Measurements from ENCODE around the gene PGA3. TPM values are rescaled to one million over a fixed set of nuclear protein-coding genes. Genes with fewer than 3 reads are reported as not detected.
"Not testable (repeated sequence)": the region's sequence is repeated elsewhere in the genome, so short reads cannot be mapped to it uniquely, and the experiment has no call there.

PGA3 gene
- total and polyA plus RNA-seq, 7 donors = 0.29 to 1.1 (median 0.97) TPM; not detected in 3

DNA sequence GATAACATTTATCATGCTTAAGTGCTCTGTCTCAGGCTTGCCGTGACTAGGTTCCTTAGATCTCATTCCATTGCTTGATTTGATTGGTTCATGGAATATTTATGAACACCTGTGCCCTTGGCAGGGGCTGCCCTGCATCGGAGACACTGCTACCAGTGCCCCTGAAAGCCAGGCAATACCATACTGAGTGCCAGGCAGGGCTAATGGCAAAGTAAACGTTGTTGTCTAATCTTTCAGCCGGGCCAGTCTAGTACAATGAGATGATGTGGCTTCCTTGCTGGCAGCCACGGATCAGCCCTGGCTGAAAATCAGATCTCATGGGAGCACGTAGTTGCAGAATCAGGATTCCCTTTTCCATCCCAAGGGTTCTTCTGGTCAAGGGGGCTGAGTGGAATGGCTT lies 5.0 kb upstream of the PGA3 start:
- intact Hi-C loops (cut with DNase I) = loop anchor here in 1 of 2 donors (10.0 kb wide), 1 partner anchor 56 kb away; no protein-coding TSS in a partner anchor

DNA sequence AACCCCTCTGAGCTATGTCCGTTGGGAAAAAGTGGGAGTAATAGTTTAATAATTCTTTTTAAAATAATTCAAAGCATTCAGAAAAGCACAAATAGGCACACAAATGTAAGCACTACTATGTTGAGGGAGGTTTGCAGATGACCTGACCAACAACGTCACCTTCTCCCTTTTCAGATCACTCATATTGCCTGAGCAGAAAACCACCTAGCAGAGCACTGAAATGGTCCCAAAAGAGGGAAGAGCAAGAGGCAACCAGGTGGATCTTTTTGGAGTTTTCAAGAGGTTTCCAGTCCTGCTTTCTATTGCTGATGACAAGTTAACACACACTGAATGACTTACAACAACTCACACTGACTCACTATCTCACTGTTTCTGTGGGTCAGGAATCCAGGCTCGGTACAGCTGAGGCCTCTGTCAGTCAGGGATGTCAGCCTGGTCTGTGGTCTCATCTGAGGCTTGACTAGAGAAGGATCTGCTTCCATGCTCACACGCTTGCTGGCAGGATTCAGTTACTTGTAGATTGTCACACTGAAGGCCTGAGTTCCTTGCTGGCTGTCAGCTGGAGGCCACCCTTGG lies 4.3 kb upstream of the PGA3 start:
- ATAC-seq (no peak), DNase-seq (no peak)
- TF ChIP-seq, protein P1, sequence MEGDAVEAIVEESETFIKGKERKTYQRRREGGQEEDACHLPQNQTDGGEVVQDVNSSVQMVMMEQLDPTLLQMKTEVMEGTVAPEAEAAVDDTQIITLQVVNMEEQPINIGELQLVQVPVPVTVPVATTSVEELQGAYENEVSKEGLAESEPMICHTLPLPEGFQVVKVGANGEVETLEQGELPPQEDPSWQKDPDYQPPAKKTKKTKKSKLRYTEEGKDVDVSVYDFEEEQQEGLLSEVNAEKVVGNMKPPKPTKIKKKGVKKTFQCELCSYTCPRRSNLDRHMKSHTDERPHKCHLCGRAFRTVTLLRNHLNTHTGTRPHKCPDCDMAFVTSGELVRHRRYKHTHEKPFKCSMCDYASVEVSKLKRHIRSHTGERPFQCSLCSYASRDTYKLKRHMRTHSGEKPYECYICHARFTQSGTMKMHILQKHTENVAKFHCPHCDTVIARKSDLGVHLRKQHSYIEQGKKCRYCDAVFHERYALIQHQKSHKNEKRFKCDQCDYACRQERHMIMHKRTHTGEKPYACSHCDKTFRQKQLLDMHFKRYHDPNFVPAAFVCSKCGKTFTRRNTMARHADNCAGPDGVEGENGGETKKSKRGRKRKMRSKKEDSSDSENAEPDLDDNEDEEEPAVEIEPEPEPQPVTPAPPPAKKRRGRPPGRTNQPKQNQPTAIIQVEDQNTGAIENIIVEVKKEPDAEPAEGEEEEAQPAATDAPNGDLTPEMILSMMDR (IDR thresholded peaks at IDR 0.05) = no peak
- H3K36me3 ChIP-seq (ENCODE audit: insufficient read depth in 1 of 2, low read depth in 1 of 2) = no peaks in the 10 kb centered on the region
- 85 to 89% (median 88%) methylated on average over 4 of the region's 4 CpGs for WGBS, 3 donors
- no peak overlapping the region for H3K4me3 ChIP-seq
- no peaks in the 10 kb centered on the region for H3K4me1 ChIP-seq
- H3K27me3 ChIP-seq (ENCODE audit: insufficient read depth in 3 of 3, low read length in 2 of 3) = peaks cover 0 to 22% (median 0%) of the 10 kb centered on the region in 3 donors
- intact Hi-C loops (cut with DNase I) = loop anchor here in 1 of 2 donors (10.0 kb wide), 1 partner anchor 56 kb away; no protein-coding TSS in a partner anchor
- H3K9me3 ChIP-seq = no peaks in the 10 kb centered on the region
- no peak overlapping the region for H3K27ac ChIP-seq

More for the DNA sequence above, 5.0 kb upstream of the PGA3 start:
- no peak for DNase-seq
- 39 to 48% (median 40%) methylated on average over 6 of the region's 6 CpGs for WGBS, 3 donors
- ATAC-seq = no peak
- H3K4me3 ChIP-seq = no peak overlapping the region
- TF ChIP-seq, protein P1 (IDR thresholded peaks at IDR 0.05) = no peak
- peaks cover 0 to 22% (median 0%) of the 10 kb centered on the region in 3 donors for H3K27me3 ChIP-seq (ENCODE audit: insufficient read depth in 3 of 3, low read length in 2 of 3)
- no peaks in the 10 kb centered on the region for H3K9me3 ChIP-seq
- H3K27ac ChIP-seq = no peak overlapping the region
- H3K4me1 ChIP-seq = no peaks in the 10 kb centered on the region
- H3K36me3 ChIP-seq (ENCODE audit: insufficient read depth in 1 of 2, low read depth in 1 of 2) = no peaks in the 10 kb centered on the region

DNA sequence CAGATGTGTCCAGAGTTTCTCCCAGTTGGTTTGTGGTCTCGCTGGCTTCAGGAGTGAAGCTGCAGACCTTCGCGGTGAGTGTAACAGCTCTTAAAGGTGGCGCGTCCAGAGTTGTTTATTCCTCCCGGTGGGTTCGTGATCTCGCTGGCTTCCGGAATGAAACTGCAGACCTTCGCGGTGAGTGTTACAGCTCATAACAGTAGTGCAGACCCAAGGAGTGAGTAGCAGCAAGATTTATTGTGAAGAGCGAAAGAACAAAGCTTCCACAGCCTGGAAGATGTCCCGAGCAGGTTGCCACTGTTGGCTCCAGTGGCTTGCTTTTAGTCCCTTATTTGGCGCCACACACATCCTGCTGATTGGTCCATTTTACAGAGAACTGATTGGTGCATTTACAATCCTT lies 1.8 kb upstream of the PGA3 start:
- no peak for ATAC-seq
- intact Hi-C loops (cut with DNase I) = no loop called here
- WGBS, 3 donors = 72 to 77% (median 76%) methylated on average over 14 of the region's 14 CpGs

DNA sequence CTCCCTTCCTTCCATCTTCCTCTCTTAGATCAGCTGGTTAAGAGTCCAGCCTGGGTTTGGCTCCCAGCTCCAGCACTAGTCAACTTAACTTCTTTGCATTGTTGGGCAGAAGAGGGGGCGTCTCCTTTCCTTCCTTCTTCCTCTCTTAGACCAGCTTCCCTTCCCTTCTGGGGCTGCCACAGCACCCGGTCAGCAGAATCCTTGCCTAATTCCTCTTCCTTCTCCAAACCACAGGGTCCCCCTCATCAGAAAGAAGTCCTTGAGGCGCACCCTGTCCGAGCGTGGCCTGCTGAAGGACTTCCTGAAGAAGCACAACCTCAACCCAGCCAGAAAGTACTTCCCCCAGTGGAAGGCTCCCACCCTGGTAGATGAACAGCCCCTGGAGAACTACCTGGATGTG lies 558 bp downstream of the PGA3 start:
- ATAC-seq = not testable (repeated sequence)

More for the DNA sequence above, 1.8 kb upstream of the PGA3 start:
- TF ChIP-seq, protein P1 (IDR thresholded peaks at IDR 0.05) = no peak
- H3K27ac ChIP-seq = no peak overlapping the region
- no peaks in the 10 kb centered on the region for H3K9me3 ChIP-seq
- no peaks in the 10 kb centered on the region for H3K36me3 ChIP-seq (ENCODE audit: insufficient read depth in 1 of 2, low read depth in 1 of 2)
- H3K4me3 ChIP-seq = no peak overlapping the region
- no peaks in the 10 kb centered on the region for H3K4me1 ChIP-seq
- DNase-seq = no peak
- peaks cover 0 to 12% (median 0%) of the 10 kb centered on the region in 3 donors for H3K27me3 ChIP-seq (ENCODE audit: insufficient read depth in 3 of 3, low read length in 2 of 3)

DNA sequence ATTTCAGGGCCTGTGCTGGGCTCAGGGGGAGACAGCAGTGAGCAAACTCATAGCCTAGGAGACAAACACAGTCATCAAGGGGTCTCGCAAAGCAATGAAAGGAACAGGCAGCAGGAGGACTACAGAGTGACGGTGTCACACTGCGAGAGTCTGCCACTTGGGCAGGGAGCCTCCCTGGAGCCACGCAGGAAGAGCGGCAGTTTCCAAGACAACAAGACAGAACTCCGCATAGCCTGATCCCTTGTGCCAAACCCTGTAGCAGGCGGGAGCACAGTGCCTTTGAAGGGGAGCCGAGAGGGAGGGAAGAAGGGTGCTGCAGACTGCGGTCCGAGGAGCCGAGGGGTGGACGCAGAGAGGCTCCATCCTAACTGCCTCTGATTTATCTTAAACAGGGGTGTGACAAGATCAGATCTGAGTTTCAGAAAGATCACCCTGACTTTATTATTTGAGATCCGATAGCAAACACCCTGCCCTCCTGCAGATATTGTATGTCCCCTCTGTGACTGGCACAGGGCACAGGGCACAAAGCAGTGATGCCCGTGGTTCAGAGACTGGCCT lies 1.3 kb downstream of the PGA3 start:
- 61 to 62% (median 61%) methylated on average over 14 of the region's 14 CpGs for WGBS, 3 donors
- peak in 1 of 4 donors; percentile 14 for ATAC-seq
- H3K36me3 ChIP-seq (ENCODE audit: insufficient read depth in 1 of 2, low read depth in 1 of 2); H3K27me3 ChIP-seq (ENCODE audit: insufficient read depth in 3 of 3, low read length in 2 of 3); H3K4me1 ChIP-seq; DNase-seq; H3K4me3 ChIP-seq; H3K27ac ChIP-seq; H3K9me3 ChIP-seq; intact Hi-C loops (cut with DNase I): not testable (repeated sequence)

More for the DNA sequence above, 558 bp downstream of the PGA3 start:
- 82% methylated on average over 2 of the region's 5 CpGs; no CpG with 5 or more reads in 2 of the 3 donors for WGBS, 3 donors
- DNase-seq; H3K4me3 ChIP-seq; H3K36me3 ChIP-seq (ENCODE audit: insufficient read depth in 1 of 2, low read depth in 1 of 2); H3K9me3 ChIP-seq; H3K27me3 ChIP-seq (ENCODE audit: insufficient read depth in 3 of 3, low read length in 2 of 3); H3K27ac ChIP-seq; intact Hi-C loops (cut with DNase I); H3K4me1 ChIP-seq: not testable (repeated sequence)

DNA sequence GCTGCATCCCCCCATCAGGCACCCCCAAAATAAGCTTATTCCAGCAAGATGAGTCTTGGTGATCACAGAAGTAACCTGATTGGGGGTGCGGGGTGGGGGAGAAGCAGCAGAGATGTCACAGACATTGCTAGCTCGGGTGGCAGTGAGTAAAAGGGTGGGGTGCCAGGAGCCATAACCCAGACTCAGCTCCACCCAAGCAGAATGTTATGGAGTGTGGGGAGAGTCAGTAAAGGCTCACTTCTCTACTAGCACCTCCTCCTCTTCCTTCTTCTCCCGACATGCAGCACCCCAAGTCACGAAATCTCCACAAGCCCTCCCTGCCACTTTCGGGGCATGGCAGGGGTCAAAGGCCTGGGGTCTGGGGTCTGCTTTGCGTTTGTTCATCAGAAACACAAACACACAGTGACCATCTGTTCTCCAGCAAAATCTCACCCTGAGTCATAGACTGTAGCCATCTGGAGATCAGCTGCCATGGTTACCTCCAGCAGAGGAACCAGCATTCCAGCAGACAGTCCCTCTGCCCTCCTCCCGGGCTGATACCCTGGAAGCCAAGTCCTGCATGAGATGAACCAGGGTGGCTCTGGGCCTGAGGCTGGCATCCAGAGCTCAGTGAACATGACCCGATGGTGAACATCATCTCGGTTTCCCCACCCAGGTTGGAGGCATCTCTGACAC lies 4.5 kb downstream of the PGA3 start:
- H3K27me3 ChIP-seq (ENCODE audit: insufficient read depth in 3 of 3, low read length in 2 of 3); DNase-seq; ATAC-seq; intact Hi-C loops (cut with DNase I); H3K27ac ChIP-seq; H3K36me3 ChIP-seq (ENCODE audit: insufficient read depth in 1 of 2, low read depth in 1 of 2); H3K4me3 ChIP-seq; H3K4me1 ChIP-seq; H3K9me3 ChIP-seq: not testable (repeated sequence)
- no CpG with 5 or more reads among the region's 9 CpGs for WGBS, 3 donors

DNA sequence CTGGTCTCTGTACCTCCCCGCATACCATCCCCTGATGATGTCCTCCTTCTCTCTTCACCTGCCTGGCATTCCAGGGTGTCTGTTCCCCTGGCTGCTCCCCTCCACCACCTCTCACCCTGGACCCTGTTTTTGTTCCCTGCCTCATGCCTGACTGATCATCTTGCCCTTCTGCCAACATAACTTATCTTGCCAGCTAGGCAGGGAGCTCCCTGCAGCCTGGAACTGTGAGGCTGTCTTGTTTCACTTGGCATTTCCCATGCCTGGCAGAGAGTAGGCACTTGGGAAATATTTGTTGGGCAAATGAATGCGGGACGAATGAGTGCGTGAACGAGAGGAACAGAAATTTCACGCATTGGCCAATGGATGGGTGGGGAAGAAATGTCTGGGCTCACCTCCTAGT lies 7.3 kb downstream of the PGA3 start:
- H3K4me1 ChIP-seq; intact Hi-C loops (cut with DNase I); H3K27me3 ChIP-seq (ENCODE audit: insufficient read depth in 3 of 3, low read length in 2 of 3); DNase-seq; H3K27ac ChIP-seq; H3K4me3 ChIP-seq; H3K36me3 ChIP-seq (ENCODE audit: insufficient read depth in 1 of 2, low read depth in 1 of 2); ATAC-seq; H3K9me3 ChIP-seq: not testable (repeated sequence)
- WGBS, 3 donors = no CpG with 5 or more reads among the region's 6 CpGs

DNA sequence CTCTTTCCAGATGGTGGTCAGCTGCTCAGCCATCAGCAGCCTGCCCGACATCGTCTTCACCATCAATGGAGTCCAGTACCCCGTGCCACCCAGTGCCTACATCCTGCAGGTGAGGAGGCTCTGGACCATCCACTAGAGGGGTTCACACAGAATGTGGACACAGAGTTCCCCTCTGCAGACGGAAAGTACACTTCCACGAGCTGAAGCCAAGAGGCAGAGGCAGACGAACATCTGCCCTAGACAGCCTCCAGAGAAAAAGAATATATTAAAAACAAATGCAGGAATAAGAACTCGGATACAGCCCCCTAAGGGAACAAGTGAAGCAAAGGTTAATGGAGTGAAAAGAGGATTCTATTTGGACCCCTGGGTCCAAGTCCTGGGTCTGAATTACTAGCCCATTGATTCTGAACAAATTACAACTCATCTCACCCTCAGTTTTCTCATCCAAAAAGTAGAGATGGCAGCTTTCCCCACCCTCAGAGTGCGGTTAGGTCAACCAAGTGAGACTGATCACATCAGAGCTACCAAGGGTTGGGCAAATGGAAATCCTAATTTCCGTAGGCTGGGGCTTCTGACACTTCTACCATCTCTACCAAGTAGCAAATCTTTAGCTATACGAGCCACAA lies 8.1 kb downstream of the PGA3 start:
- H3K27ac ChIP-seq; H3K4me3 ChIP-seq; H3K4me1 ChIP-seq; DNase-seq; H3K36me3 ChIP-seq (ENCODE audit: insufficient read depth in 1 of 2, low read depth in 1 of 2); intact Hi-C loops (cut with DNase I); H3K9me3 ChIP-seq; H3K27me3 ChIP-seq (ENCODE audit: insufficient read depth in 3 of 3, low read length in 2 of 3): not testable (repeated sequence)
- peak in 1 of 4 donors; percentile 30 for ATAC-seq
- WGBS, 3 donors = 23 to 38% (median 28%) methylated on average over 7 of the region's 10 CpGs

All from psoas muscle (tissue), 8 donors.